ENCODE data around the gene EPG5. TPM values are rescaled to one million over a fixed set of nuclear protein-coding genes. Genes with fewer than 3 reads are reported as not detected.
"Not testable (repeated sequence)": the region's sequence is repeated elsewhere in the genome, so short reads cannot be mapped to it uniquely, and the experiment has no call there.

Gene EPG5
- total RNA-seq, 1 experiment from 2014 or later, result 11.0 TPM

DNA sequence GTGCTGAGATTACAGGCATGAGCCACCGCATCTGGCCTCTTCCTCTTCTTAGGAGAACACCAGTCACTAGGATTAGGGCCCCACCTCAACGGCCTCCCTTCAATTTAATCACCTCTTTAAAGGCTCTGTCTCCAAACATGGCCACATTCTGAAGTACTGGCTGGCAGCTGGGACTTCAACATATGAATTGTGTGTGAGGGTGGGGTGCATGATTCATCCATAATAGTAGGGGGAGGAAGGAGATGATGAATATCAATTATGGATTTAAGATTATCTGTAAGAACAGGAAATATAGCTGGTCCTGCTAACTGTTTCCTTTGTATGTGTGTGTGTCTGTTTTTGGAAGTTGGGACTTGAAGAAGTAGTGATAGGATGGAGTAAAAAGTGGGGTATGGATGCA lies 14.7 kb upstream of the EPG5 start:
- DNase-seq (ENCODE audit: extremely low read depth, low read depth), result no peak

DNA sequence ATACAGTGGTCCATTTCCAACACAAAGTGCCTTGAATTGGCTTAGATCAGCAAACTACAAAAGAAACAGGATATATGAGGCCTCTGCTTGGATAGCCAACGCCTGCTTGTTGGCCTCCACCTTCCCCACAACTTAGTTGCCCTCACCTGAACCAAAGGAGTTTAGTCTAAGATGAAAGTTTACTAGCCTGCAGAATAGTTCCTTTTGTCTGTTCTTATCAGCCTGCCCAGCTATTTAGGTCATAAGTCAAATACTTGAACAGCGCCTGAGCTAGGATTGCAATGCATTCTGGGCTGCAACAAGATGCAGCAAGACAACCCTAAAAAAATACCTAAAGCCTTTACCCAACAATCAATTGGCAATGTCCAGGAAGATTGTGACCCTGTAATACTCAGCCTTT lies 13.1 kb upstream of the EPG5 start:
- no peak for DNase-seq (ENCODE audit: extremely low read depth, low read depth)

DNA sequence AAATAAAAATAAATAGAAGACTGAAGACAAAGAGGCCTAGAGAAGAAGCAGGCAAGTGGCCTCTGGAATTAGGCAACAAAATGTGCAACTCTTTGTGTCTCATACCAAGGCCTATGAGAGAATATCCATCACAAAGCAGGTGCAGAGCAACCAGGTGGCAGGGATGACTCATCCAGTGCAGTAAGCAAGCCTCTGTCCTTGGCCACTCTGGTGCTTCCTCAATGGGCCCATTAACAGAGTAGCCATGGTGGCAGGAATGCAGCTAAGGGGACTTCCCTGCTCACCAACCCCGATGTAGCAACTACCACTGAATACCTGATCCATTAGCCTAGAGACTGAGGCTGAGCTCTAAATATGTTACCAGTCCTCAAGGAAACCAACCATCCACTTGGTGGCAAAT lies 11.0 kb upstream of the EPG5 start:
- no peak for DNase-seq (ENCODE audit: extremely low read depth, low read depth)

DNA sequence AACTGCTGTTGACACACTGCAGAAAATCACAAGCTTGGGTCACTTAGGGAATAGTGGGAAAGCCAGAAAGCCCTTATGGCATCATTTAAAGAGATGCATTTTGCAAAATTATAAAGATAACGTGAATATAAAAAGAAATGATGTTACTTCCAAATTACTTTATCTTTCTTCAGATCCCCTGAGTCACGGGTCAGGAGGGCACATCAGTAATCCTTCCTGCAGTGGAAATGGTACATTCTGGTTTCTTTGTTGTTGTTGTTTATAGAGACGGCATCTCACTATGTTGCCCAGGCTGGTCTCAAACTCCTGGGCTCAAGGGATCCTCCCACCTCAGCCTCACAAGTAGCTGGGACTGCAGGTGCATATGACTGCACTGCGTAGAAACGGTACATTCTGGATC lies 9.8 kb upstream of the EPG5 start:
- no peak for DNase-seq (ENCODE audit: extremely low read depth, low read depth)

DNA sequence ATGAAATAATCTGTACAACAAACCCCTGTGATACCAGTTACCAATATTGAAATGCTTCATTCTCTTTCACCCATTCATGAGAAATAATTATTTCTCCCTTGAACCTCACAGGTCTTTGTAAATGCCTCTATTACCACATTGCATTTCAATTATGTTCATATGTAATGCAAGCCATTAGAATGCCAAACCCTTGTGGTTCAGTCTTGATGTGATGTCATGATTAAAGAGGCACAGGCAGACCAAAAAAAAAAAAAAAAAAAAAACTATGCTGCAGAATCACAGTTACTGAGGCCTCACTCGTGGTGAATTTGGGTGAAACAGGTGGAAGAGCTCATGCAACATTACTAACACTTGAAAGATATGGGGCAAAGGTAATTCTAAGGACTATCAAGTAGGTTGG lies 9.4 kb upstream of the EPG5 start:
- DNase-seq (ENCODE audit: extremely low read depth, low read depth), result no peak

DNA sequence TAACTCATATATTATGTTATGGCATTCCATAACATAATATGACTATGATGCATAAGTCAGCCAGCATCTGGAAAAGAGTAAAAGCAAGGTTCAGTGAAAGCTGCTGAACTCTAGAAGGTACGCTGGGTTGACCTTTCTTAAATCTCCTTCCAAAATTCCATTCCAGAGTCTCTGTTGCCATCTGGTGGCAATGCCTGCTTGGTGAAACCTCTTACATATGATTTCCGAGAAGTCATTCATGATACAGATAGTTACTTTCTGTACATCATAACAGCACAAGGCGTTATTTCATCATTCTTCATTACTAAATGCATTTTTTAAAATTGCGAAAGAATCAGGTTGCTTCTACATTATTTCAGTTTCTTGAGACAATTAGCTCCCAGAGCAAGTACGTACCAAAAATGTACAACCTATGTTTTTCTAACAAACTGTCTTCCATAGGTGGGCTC lies 7.0 kb upstream of the EPG5 start:
- DNase-seq (ENCODE audit: extremely low read depth, low read depth), result peak; percentile 58

DNA sequence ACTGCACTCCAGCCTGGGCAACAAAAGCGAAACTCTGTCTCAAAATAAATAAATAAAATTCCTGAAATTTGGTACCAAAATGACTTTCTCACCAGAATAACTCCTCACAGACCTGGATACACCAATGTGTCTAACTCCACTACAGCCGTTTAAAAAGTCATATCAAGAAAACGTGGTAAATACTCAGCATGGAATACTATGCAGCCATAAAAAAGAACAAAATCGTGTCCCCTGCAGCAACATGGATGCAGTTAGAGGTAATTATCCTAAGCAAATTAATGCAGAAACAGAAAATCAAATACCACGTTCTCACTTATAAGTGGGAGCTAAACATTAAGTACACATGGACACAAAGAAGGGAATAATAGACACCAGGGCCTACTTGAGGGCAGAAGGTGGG lies 2.2 kb downstream of the EPG5 start:
- DNase-seq (ENCODE audit: extremely low read depth, low read depth), result not testable (repeated sequence)

DNA sequence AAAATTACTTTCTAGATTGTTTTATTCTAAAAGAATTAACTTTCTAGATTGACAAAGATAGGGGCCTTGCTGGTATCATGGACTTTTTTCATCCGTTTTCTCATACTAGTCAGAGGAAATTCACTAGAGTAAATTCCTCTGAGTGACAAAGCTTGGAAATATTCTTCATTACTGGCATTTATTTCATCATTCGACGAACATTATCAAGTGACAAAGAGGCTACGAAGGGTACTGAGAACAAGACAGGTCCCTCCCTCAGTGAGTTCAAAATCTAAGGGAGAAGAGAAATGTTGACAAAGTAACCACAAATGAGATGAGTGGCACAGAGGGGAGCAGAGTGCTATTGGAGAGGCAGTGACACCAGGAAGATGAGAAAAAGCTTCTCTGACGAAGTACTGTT lies 4.3 kb downstream of the EPG5 start:
- DNase-seq (ENCODE audit: extremely low read depth, low read depth), result no peak

DNA sequence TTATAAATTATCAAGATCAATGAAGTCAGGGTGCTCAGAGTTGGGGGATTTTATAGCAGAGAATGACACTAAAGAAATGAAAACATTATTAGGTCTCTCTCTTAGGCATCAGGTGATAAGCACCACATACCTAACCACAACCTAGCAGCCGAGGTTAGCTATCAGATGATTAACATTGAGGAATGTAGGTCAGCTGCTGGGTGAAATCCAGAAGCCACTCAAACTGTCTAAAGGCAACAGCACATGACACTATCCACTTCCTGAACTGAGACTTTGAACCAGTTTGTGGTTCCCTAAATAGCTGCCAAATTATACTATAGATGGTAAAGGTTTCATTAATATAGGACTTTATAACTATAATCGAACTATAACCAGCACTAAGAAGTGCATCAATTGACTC lies 4.7 kb downstream of the EPG5 start:
- no peak for DNase-seq (ENCODE audit: extremely low read depth, low read depth)

DNA sequence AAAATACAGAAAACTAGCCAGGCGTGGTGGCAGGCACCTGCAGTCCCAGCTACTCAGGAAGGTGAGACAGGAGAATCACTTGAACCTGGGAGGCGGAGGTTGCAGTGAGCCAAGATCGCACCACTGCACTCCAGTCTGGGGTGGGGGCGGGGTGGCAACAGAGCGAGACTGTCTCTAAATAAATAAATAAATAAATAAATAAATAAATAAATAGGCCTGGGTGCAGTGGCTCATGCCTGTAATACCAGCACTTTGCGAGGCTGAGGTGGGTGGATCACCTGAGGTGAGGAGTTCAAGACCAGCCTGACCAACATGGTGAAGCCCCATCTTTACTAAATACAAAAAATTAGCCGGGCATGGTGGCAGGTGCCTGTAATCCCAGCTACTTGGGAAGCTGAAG lies 7.6 kb downstream of the EPG5 start:
- DNase-seq (ENCODE audit: extremely low read depth, low read depth), result not testable (repeated sequence)

DNA sequence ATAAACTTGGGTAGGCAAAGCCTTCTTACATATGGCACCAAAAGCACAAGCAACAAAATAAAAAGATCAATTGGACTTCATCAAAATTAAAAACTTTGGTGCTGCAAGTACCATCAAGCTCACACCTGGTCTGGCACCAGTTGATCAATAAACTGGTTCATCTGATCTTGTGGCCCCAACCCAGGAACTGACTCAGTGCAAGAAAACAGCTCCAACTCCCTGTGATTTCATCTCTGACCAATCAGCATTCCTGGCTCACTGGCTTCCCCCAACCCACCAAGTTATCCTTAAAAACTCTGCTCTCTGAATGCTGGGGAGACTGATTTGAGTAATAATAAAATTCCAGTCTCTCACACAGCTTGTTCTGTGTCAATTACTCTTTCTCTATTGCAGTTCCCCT lies 8.4 kb downstream of the EPG5 start:
- DNase-seq (ENCODE audit: extremely low read depth, low read depth), result no peak

DNA sequence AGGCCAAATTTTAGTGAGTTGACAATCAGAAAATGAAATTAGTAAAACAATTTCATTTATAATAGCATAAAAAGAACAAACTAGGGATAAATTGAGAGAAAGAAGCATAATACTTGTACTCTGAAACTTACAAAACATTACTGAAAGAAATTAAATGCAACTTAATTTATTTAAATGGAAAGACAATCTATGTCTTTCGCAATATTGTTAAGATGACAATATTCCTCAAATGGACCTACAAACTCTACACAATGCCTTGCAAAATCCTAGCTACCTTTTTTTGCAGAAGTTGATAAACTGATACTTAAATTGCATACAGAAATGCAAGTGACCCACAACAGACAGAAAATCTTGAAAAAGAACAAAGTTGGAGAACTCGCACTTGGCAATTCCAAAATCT lies 9.1 kb downstream of the EPG5 start:
- DNase-seq (ENCODE audit: extremely low read depth, low read depth), result no peak

DNA sequence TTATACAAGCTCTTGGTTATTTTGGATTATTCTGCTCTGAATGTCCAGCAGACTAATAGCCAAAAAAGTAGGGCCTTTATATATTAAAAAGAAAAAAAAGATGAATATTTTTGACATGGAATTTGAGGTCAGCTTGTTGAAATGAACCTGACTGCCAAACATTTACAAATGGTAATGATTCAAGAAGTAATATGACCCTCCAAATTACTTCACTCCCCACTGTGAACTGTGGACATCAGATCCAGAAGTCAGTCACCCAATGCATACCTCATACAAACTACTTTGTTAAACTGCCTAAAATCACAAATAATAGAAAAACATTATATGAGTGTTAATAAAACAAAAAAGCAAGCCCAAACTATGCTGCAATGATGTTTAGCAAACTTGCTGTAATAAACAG lies 10.0 kb downstream of the EPG5 start:
- no peak for DNase-seq (ENCODE audit: extremely low read depth, low read depth)

DNA sequence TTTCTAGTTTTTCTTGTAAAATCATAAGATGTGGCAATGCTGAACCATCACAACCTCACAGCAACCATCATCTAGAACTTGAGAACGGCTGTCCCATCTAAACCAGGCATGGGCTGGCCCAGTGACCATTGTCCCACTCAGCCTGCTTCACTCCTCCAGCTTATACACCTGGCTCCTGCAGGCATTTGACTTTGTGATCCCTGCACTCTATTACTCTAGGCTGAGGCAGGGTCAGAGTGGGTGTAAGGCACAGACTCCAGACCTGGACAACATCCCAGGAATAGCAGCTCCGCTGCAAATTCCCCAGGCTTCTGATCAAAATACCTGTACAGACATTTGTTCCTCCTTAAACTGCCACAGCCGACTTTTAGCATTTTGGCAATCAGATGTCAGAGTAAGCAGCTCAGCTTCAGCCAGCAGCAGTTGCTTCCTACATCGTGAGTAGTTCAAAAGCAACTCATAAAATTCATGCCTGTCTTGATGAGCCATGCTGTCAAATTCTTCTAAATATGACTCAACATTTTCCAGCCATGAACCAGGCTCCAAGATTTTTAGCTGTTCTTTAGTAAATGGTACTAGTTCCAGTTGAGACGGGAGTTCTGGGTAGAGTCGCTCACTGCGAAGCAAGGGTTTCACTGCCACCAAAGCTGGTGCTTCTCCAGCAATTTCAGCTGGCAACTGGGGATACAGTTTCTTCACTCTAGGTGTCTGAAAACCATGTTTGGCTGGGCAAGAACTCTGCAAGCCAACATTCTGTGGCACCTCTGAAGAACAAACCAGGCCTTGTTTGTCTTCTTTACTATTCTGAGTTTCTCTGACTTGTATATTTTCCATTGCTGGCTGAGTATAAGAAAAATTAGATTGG lies 12.8 kb downstream of the EPG5 start:
- peak; percentile 12 for DNase-seq (ENCODE audit: extremely low read depth, low read depth)

DNA sequence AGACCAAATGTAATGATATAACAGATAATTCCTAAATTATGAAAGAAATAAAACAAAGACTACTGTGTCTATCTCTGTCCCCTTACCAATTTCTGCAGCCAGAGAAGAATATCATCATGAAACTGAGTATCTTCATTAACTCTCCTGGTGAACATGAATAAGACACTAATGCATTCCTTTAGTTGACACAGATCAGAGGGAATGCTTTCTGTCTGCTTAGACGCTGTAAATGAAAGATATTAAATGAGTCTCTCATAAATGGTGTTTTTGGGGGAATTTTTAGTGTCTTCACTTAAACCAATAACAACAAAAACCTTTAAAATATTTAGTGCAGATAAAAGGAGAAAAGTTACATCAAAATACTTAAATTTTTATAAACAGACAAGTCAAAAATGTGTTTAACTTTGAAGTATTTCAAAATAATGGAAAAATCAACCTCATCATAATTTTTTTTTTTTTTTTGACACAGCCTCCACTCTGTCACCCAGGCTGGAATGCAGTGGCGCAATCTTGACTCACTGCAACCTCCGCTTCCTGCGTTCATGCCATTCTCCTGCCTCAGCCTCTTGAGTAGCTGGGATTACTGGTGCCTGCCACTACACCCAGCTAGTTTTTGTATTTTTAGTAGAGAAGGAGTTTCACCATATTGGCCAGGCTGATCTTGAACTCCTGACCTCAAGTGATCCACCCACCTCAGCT lies 16.0 kb downstream of the EPG5 start:
- DNase-seq (ENCODE audit: extremely low read depth, low read depth), result peak; percentile 46

DNA sequence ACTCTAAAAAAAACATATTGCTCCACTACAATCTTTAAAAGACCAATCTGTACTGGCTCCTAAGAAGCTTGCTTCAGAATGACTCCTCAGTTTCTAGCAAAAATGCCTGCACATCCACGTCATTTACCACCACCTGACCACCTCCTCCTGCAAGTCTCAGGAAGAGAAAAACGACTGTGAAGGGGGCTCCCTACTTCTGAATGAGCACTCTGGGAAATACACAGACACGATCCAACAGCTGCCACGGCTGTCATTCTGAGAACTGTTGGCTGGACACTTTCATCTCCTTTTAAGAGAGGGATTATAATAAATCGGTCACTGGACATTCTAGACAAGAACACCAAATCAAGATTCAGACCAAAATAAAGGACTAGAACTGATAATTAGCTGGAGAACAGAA lies 21.5 kb downstream of the EPG5 start:
- DNase-seq (ENCODE audit: extremely low read depth, low read depth), result no peak

DNA sequence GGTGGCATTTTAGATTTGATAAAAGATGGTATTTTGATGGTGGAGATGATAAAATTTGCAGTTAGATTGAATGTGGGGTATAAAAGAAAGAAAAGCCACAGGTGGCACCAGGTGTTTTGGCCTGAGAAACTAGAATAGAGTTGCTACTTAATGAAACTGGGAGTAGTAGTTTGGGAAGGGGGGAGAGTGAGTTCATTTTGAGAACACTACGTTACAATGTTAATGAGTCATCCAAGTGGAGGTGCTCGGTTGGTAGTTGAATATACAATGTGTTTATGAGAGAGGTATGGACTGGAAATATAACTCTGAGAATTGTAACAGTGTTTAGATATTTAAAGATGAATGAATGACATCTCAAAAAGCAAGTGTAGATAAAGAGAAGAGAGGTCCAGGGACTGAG lies 26.4 kb downstream of the EPG5 start:
- DNase-seq (ENCODE audit: extremely low read depth, low read depth), result no peak

DNA sequence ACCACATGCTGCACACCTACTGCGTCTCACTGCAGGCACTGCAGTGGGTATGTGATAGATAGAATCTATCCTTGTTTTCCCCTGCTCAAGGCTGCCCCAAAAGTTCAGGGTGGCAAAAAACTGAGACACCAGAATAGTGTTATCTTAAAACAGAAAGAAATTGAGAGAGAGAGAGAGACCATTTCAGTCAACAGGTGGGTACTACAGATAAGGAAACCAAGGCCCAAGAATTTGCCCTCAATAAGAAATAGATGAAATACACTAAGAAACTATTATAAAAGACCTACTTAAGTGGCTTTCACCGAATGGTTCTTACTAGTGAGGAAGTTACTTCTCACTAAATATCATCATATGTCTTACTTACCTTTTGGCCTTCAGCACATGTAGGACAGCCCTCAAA lies 27.9 kb downstream of the EPG5 start:
- no peak for DNase-seq (ENCODE audit: extremely low read depth, low read depth)

DNA sequence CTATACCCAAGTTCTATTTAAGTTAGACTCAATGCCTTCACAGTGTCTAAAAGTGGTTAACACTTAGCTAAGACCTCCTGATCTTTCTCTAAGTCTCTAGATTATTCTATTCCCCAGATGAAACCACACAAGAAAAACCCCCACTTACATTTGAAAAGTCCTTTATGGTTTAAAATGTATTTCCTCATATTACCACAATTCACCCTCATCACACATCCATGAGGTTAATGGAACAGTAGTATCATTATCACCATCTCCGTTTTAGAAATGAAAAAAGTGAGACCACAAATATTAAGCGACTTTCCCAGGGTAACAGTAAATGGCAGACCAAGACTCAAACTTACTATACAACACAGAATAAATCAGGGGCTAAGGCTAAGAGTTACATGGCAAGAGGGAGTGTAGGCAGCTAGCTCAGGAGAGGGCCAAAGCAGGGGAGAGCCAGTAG lies 28.6 kb downstream of the EPG5 start:
- no peak for DNase-seq (ENCODE audit: extremely low read depth, low read depth)

DNA sequence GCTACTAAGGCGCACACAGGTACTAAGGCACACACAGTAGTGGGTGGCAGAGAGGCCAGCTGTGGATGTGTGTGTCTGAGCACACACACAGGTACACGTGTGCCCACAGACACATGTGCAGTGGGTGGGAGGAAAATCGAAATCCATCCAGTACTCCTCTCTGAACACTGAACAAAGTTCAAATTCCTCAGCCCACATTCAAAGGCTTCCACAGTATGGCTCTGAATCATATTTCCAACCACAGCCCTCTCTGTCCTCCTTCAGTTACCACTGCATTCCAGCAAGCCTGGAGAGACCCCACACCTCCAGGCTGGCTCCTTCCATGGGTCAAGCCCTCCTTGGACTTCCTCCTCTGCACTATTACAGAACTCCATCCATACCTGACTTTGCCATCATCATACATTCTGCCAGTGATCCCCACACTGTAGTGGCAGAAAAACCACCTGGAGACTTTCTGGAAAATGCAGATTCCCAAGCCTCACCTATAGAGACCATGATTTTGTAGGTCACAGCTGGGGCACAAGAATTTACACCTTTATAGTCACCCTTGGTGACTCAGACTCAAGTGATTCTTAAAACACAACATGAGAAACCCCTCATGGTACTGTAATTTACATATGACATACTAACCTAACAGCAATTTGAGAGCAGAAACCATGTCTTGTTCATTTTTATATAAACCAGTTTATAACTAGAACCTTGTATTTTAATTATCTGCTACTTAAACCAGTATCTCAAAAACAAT lies 31.4 kb downstream of the EPG5 start:
- DNase-seq (ENCODE audit: extremely low read depth, low read depth), result no peak

DNA sequence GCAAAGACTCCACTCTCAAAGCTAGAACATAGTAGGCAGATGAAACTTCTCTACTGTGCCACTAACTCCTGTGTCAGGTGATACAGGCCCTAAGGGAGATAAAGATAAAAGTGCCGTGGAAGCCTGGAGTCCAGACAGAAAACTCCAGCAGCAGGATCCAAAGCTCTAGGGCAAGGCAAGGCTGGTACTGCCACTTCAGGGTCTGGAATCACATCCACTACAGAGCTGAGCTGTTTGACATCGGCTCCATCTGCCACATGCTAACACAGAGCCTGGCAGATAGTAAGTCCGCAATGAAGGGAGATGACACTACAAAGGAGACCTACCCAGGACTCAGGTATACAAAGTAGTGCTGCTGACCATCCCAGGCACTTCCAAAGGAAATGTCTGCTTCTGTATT lies 34.4 kb downstream of the EPG5 start:
- DNase-seq (ENCODE audit: extremely low read depth, low read depth), result no peak
